IMR-90 (cell line): Measurements from ENCODE around the gene ARHGEF4. TPM values are rescaled to one million over a fixed set of nuclear protein-coding genes. Genes with fewer than 3 reads are reported as not detected.

Source experiments
- ATAC-seq: fragments of 200-7000 bp; cut with Tn5 transposase; 2 replicates; pipeline ENCODE4 v1.9.1; 2020; ENCODE audit warnings: low read depth, mild to moderate bottlenecking, moderate library complexity
- BruUV-seq: library from RNA; stranded (reverse); fragments of 400-500 nt; replicated peaks from 2 replicates; lab custom pipeline; 2021; lab: Mats Ljungman, UMichigan
- CTCF ChIA-PET: fragments of 300-600 bp; formaldehyde crosslinking; extraction: SDS; loops from one replicate; lab custom pipeline; 2021; ENCODE audit warnings: antibody characterized with exemption; lab: Yijun Ruan, JAX
- POLR2A ChIA-PET: fragments of 300-600 bp; sonication (Branson Sonifier 250); formaldehyde crosslinking; loops from one replicate; lab custom pipeline; 2022; ENCODE audit warnings: antibody characterized with exemption; ENCODE audit not compliant: unreplicated experiment; lab: Charles Lee
- DNase-seq: peaks from one replicate; pipeline ENCODE4 v3.0.0; 2013
- H2AFZ ChIP-seq: replicated peaks from 2 replicates; pipeline ENCODE3; 2013; ENCODE audit warnings: low read length, mild to moderate bottlenecking; ENCODE audit not compliant: poor library complexity
- H2AK5ac ChIP-seq: 2 replicates; pipeline ENCODE4 v1.6.1; 2013; ENCODE audit warnings: low read depth, low read length, inconsistent platforms
- H2AK9ac ChIP-seq: replicated peaks from 2 replicates; pipeline ENCODE3; 2013; ENCODE audit warnings: mild to moderate bottlenecking, low read depth, low read length, moderate library complexity; ENCODE audit not compliant: poor library complexity
- H2BK120ac ChIP-seq: 2 replicates; pipeline ENCODE4 v1.6.1; 2013; ENCODE audit warnings: low read depth, low read length, inconsistent platforms
- H2BK15ac ChIP-seq: 3 replicates; pipeline ENCODE4 v1.6.1; 2013; ENCODE audit warnings: low read depth, low read length, inconsistent platforms
- H2BK20ac ChIP-seq: 2 replicates; pipeline ENCODE4 v1.6.1; 2013; ENCODE audit warnings: low read depth, mild to moderate bottlenecking, inconsistent platforms, low read length, moderate library complexity
- H2BK5ac ChIP-seq: 2 replicates; pipeline ENCODE4 v1.6.1; 2013; ENCODE audit warnings: mild to moderate bottlenecking, low read depth, low read length, inconsistent platforms; ENCODE audit not compliant: poor library complexity, severe bottlenecking
- H3K14ac ChIP-seq: replicated peaks from 2 replicates; pipeline ENCODE4 v1.6.1; 2013; ENCODE audit warnings: low read depth, low read length, inconsistent platforms
- H3K18ac ChIP-seq: 2 replicates; pipeline ENCODE4 v1.6.1; 2013; ENCODE audit warnings: low read depth, low read length, control low read depth
- H3K23ac ChIP-seq: 2 replicates; pipeline ENCODE4 v1.6.1; 2013; ENCODE audit warnings: low read depth, low read length, inconsistent platforms
- H3K27ac ChIP-seq: 2 replicates; pipeline ENCODE4 v1.5.1; 2013; ENCODE audit warnings: mild to moderate bottlenecking, control low read depth, low read length; ENCODE audit not compliant: insufficient read depth
- H3K27me3 ChIP-seq: 2 replicates; pipeline ENCODE4 v1.6.1; 2013; ENCODE audit warnings: low read length; ENCODE audit not compliant: control insufficient read depth, insufficient read depth
- H3K36me3 ChIP-seq: 2 replicates; pipeline ENCODE4 v1.6.1; 2013; ENCODE audit warnings: low read length, mixed read lengths; ENCODE audit not compliant: control insufficient read depth, insufficient read depth
- H3K4ac ChIP-seq: 2 replicates; pipeline ENCODE4 v1.6.1; 2013; ENCODE audit warnings: low read depth, low read length, inconsistent platforms
- H3K4me1 ChIP-seq: 2 replicates; pipeline ENCODE4 v1.6.1; 2013; ENCODE audit warnings: low read length, mixed read lengths; ENCODE audit not compliant: control insufficient read depth, insufficient read depth
- H3K4me2 ChIP-seq: 2 replicates; pipeline ENCODE4 v1.6.1; 2013; ENCODE audit warnings: low read depth, mild to moderate bottlenecking, control low read depth, low read length, moderate library complexity
- H3K4me3 ChIP-seq: 2 replicates; pipeline ENCODE4 v1.5.1; 2013; ENCODE audit warnings: low read depth, mild to moderate bottlenecking, control low read depth, low read length, moderate library complexity; ENCODE audit not compliant: insufficient read depth
- H3K56ac ChIP-seq: 2 replicates; pipeline ENCODE4 v1.6.1; 2013; ENCODE audit warnings: low read length, inconsistent platforms; ENCODE audit not compliant: insufficient read depth; ENCODE audit errors: extremely low read depth
- H3K79me1 ChIP-seq, 2 experiments: 2 replicates each; pipeline ENCODE4 v1.6.1; 2013; ENCODE audit warnings: low read length in 2 of 2, inconsistent platforms in 1 of 2, low read depth in 1 of 2
- H3K9ac ChIP-seq: 2 replicates; pipeline ENCODE4 v1.6.1; 2013; ENCODE audit warnings: low read depth, low read length, control low read depth
- H3K9me1 ChIP-seq: 2 replicates; pipeline ENCODE4 v1.6.1; 2013; ENCODE audit warnings: low read length, inconsistent platforms; ENCODE audit not compliant: insufficient read depth
- H3K9me3 ChIP-seq: 2 replicates; pipeline ENCODE4 v1.6.1; 2013; ENCODE audit warnings: low read length; ENCODE audit not compliant: control insufficient read depth, insufficient read depth
- H4K20me1 ChIP-seq: 2 replicates; pipeline ENCODE4 v1.6.1; 2013; ENCODE audit warnings: low read length, inconsistent platforms; ENCODE audit not compliant: insufficient read depth
- H4K5ac ChIP-seq: 2 replicates; pipeline ENCODE4 v1.6.1; 2013; ENCODE audit warnings: mild to moderate bottlenecking, low read depth, low read length, control low read depth
- H4K8ac ChIP-seq, 2 experiments: 2 replicates each; pipeline ENCODE4 v1.6.1; 2013; ENCODE audit warnings: low read depth in 2 of 2, low read length in 2 of 2, control low read depth in 1 of 2, inconsistent platforms in 1 of 2
- H4K91ac ChIP-seq: 2 replicates; pipeline ENCODE4 v1.6.1; 2013; ENCODE audit warnings: low read depth, low read length, inconsistent platforms; ENCODE audit not compliant: insufficient read depth
- BHLHE40 ChIP-seq: fragments of 150-350 bp; IDR thresholded peaks from 2 replicates; pipeline ENCODE4 v1.6.1; 2016; ENCODE audit warnings: mild to moderate bottlenecking, low read depth, low read length
- CHD1 ChIP-seq: IDR thresholded peaks from 2 replicates; pipeline ENCODE4 v1.6.1; 2012; ENCODE audit warnings: low read depth, low read length, improper control_type of control experiment
- FOS ChIP-seq: fragments of 150-350 bp; IDR thresholded peaks from 2 replicates; pipeline ENCODE4 v1.6.1; 2016; ENCODE audit warnings: low read depth, low read length
- MAFK ChIP-seq: IDR thresholded peaks from 2 replicates; pipeline ENCODE4 v1.6.1; 2012; ENCODE audit warnings: low read depth, low read length, improper control_type of control experiment
- MAZ ChIP-seq: IDR thresholded peaks from 2 replicates; pipeline ENCODE4 v1.6.1; 2012; ENCODE audit warnings: low read depth, mild to moderate bottlenecking, low read length, improper control_type of control experiment, moderate library complexity, borderline replicate concordance
- MXI1 ChIP-seq: IDR thresholded peaks from 2 replicates; pipeline ENCODE4 v1.6.1; 2012; ENCODE audit warnings: low read depth, mild to moderate bottlenecking, low read length, moderate library complexity, borderline replicate concordance
- NFE2L2 ChIP-seq: fragments of 150-350 bp; IDR thresholded peaks from 2 replicates; pipeline ENCODE4 v1.6.1; 2016; ENCODE audit warnings: low read depth, mild to moderate bottlenecking, low read length
- RAD21 ChIP-seq: IDR thresholded peaks from 2 replicates; pipeline ENCODE4 v1.6.1; 2012; ENCODE audit warnings: low read length, improper control_type of control experiment
- RCOR1 ChIP-seq: IDR thresholded peaks from 2 replicates; pipeline ENCODE4 v1.6.1; 2012; ENCODE audit warnings: mild to moderate bottlenecking, low read length, improper control_type of control experiment; ENCODE audit not compliant: insufficient replicate concordance
- RFX5 ChIP-seq: IDR thresholded peaks from 2 replicates; pipeline ENCODE4 v1.8.0; 2012; ENCODE audit warnings: low read depth, mild to moderate bottlenecking, low read length, moderate library complexity
- SMC3 ChIP-seq: fragments of 150-350 bp; IDR thresholded peaks from 2 replicates; pipeline ENCODE4 v1.6.1; 2016; ENCODE audit warnings: low read depth, mild to moderate bottlenecking, antibody characterized with exemption, low read length, moderate library complexity
- WGBS, 2 experiments: methylation state at CpG; one replicate each; pipeline versions ENCODE4 v1.1.5 to v1.1.7; 2013; ENCODE audit warnings: missing lambda C conversion rate in 2 of 2; ENCODE audit not compliant: insufficient read length in 1 of 2; ENCODE audit errors: extremely low coverage in 2 of 2; 5-methylcytosine and 5-hydroxymethylcytosine counted together
- dilution Hi-C: fragments of 300-500 bp; cut with HindIII; formaldehyde crosslinking; loops from one replicate; pipeline ENCODE4 v1.14.3; 2018; ENCODE audit warnings: low sequenced_read_pairs; ENCODE audit not compliant: unreplicated experiment
- in situ Hi-C: fragments of 300-500 bp; cut with MboI; formaldehyde crosslinking; loops from 3 replicates; pipeline ENCODE4 v1.14.3; 2019; ENCODE audit warnings: low sequenced_read_pairs, inconsistent platforms, mixed read lengths
- intact Hi-C: fragments of 100-400 bp; cut with micrococcal nuclease; formaldehyde crosslinking; loops from 2 replicates; pipeline ENCODE4 v1.10.0; 2022
- polyA plus RNA-seq, 3 experiments: library from polyadenylated mRNA; depleted of rRNA; stranded (reverse); fragments of >200 nt; gene quantifications; 2 replicates each; pipeline ENCODE4 v1.2.3, GENCODE V29; 2012; ENCODE audit warnings: low replicate concordance in 1 of 3
- total RNA-seq: library from RNA; depleted of rRNA; stranded (reverse); fragments of >200 nt; gene quantifications from 2 replicates; pipeline ENCODE4 v1.2.3, GENCODE V29; 2012
- TF ChIP-seq, protein P1 (sequence below): conservative IDR thresholded peaks from 2 replicates; pipeline ENCODE4 v1.5.1; 2012; ENCODE audit warnings: mild to moderate bottlenecking, low read depth, low read length, improper control_type of control experiment
- TF ChIP-seq, protein P2 (sequence below): fragments of 150-350 bp; IDR thresholded peaks from 2 replicates; pipeline ENCODE4 v1.6.1; 2017; ENCODE audit warnings: mild to moderate bottlenecking, antibody characterized with exemption, low read length, low read depth
- TF ChIP-seq, protein P3 (sequence below): fragments of 150-350 bp; IDR thresholded peaks from 2 replicates; pipeline ENCODE4 v1.6.1; 2016; ENCODE audit warnings: low read depth, mild to moderate bottlenecking, low read length, moderate library complexity, borderline replicate concordance

ARHGEF4 gene
- total and polyA plus RNA-seq, 2 of the 4 experiments (the other 2 are of a cell fraction): 2.7 to 5.0 TPM

DNA sequence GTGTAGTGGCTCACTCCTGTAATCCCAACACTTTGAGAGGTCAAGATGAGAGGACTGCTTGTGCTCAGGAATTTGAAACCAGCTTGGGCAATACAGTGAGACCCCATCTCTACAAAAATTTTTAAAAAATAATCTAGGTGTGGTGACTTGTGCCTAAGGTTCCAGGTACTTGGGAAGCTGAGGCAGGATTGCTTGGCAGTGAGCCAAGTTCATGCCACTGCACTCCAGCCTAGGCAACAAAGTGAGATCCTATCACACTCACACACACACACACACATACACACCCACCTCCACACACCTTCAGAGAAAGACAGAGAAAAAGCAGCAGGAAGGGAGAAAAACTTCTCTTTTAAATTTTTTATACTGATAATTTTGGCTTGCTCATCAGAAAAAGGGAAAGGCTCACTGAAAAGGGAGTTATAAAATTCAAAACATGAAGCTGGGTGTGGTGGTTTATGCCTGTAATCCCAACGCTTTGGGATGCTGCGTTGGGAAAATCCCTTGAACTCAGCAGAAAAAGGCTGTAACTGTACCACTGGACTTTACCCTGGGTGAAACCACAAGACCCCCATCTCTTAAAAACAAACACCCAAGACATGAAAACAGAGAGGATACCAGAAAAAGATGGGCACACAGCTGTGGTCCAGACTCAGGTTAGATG, 230.9 kb downstream of the ARHGEF4 start:
- CTCF ChIA-PET: no interaction called here

More for the DNA sequence above, 230.9 kb downstream of the ARHGEF4 start:
- ATAC-seq: no peak
- POLR2A ChIA-PET: no interaction called here
- Histone ChIP-seq H3K27ac (no peak overlapping the region), H2BK120ac (no peak overlapping the region), H3K79me1 (peaks cover 28 to 61% of the 10 kb centered on the region in 2 experiments), H2BK5ac (no peak overlapping the region), H3K4me3 (no peak overlapping the region), H3K23ac (no peak overlapping the region), H3K4me2 (no peak overlapping the region), H3K56ac (no peak overlapping the region), H4K8ac (no peak overlapping the region), H3K36me3 (peaks cover 37% of the 10 kb centered on the region), H3K9me3 (no peaks in the 10 kb centered on the region), H4K20me1 (peaks cover 64% of the 10 kb centered on the region), H2AK5ac (no peak overlapping the region), H2BK20ac (no peak overlapping the region), H4K91ac (no peak overlapping the region), H3K4me1 (peaks cover 11% of the 10 kb centered on the region), H3K9ac (no peak overlapping the region), H3K27me3 (no peaks in the 10 kb centered on the region), H2AK9ac (no peak overlapping the region), H3K9me1 (peaks cover 7% of the 10 kb centered on the region), H3K4ac (no peak overlapping the region), H2AFZ (no peak overlapping the region), H2BK15ac (no peak overlapping the region), H3K18ac (no peak overlapping the region), H4K5ac (no peak overlapping the region), H3K14ac (no peak overlapping the region)
- dilution Hi-C loops (no loop called here), intact Hi-C loops (no loop called here), in situ Hi-C loops (no loop called here)
- no CpG with 5 or more reads among the region's 2 CpGs for WGBS, 2 experiments
- BruUV-seq: no TSS peak
- DNase-seq: no peak
- TF ChIP-seq CHD1: no peak
- no peak for TF ChIP-seq NFE2L2
- TF ChIP-seq MXI1: no peak
- no peak for TF ChIP-seq SMC3
- no peak for TF ChIP-seq RFX5
- TF ChIP-seq, protein P1, sequence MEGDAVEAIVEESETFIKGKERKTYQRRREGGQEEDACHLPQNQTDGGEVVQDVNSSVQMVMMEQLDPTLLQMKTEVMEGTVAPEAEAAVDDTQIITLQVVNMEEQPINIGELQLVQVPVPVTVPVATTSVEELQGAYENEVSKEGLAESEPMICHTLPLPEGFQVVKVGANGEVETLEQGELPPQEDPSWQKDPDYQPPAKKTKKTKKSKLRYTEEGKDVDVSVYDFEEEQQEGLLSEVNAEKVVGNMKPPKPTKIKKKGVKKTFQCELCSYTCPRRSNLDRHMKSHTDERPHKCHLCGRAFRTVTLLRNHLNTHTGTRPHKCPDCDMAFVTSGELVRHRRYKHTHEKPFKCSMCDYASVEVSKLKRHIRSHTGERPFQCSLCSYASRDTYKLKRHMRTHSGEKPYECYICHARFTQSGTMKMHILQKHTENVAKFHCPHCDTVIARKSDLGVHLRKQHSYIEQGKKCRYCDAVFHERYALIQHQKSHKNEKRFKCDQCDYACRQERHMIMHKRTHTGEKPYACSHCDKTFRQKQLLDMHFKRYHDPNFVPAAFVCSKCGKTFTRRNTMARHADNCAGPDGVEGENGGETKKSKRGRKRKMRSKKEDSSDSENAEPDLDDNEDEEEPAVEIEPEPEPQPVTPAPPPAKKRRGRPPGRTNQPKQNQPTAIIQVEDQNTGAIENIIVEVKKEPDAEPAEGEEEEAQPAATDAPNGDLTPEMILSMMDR: no peak
- TF ChIP-seq BHLHE40: no peak
- TF ChIP-seq MAZ: no peak
- TF ChIP-seq RCOR1: no peak
- no peak for TF ChIP-seq FOS
- TF ChIP-seq, protein P2, sequence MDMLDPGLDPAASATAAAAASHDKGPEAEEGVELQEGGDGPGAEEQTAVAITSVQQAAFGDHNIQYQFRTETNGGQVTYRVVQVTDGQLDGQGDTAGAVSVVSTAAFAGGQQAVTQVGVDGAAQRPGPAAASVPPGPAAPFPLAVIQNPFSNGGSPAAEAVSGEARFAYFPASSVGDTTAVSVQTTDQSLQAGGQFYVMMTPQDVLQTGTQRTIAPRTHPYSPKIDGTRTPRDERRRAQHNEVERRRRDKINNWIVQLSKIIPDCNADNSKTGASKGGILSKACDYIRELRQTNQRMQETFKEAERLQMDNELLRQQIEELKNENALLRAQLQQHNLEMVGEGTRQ: no peak
- TF ChIP-seq, protein P3, sequence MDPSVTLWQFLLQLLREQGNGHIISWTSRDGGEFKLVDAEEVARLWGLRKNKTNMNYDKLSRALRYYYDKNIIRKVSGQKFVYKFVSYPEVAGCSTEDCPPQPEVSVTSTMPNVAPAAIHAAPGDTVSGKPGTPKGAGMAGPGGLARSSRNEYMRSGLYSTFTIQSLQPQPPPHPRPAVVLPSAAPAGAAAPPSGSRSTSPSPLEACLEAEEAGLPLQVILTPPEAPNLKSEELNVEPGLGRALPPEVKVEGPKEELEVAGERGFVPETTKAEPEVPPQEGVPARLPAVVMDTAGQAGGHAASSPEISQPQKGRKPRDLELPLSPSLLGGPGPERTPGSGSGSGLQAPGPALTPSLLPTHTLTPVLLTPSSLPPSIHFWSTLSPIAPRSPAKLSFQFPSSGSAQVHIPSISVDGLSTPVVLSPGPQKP: no peak
- no peak for TF ChIP-seq MAFK
- TF ChIP-seq RAD21: no peak
